A549 treated with AZD9567 at 1 μM for 4 hours (cell line): ENCODE results near the gene BLNK. TPM values are rescaled to one million over a fixed set of nuclear protein-coding genes. Genes with fewer than 3 reads are reported as not detected.

ENCODE experiments used
- total RNA-seq: library from RNA; stranded (reverse); fragments of 200-300 nt; extraction: Qiagen RNA extraction; gene quantifications from 5 replicates; pipeline ENCODE4 v1.2.3, GENCODE V29; 2022; ENCODE audit not compliant: insufficient read depth

Gene BLNK
- total RNA-seq, result not detected in 5 replicates

DNA sequence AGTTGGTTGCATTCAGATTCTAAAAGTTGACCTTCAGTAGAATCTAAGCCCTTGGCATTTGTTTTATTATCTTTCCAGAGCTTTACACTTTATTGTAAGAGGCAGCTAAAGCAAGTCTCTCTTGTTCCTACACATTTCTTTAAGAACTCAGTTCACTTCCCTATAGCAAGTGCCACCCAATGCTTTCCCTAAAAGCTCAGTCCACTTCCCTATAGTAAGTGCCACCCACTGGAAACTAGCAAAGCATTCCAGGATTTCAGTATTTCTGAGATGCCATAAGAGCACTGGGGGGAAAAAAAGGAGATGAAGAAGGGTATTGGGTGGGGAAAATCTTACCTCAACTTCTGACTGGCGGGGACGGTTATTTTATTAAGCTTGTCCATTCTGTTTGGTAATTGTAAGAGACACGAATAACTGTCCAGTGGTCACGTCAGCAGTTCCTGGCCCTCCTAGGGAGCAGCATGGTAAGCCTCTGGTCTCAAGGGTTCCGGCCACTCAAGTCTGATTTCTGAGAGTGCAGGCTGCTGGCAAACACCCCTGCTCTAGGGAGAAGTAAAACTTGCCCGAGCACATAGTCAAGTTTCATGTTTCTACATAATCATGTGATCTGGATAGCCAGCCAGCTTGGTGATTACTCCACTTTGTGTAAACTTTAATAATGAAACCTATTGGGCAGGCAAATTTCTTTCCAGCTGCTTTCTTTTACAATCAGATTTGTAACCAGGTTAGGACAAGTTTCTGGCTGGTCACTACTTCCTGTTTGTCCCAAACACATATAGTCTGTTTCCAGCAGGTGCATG lies at the start of gene BLNK:
TSS of gene BLNK (minus strand) at position 554 of the 800 bp plus-strand sequence. CDS start at position 383, 171 bp downstream.

GRCh38 chr10:96304230-96304629 lies 32.9 kb upstream of the BLNK start, which contains the start of gene DNTT:
TSS of gene DNTT (plus strand) at chr10:96304434. CDS start at chr10:96304498, 64 bp downstream.

Other genes starting within 250 kb of the BLNK start
- 6.4 to 7.4 TPM (median 6.7 TPM) in 5 replicates for gene CCNJ, start 228.0 kb downstream of the BLNK start, total RNA-seq
- gene ZNF518A, start 141.3 kb downstream of the BLNK start, total RNA-seq, result 6.6 to 9.4 TPM (median 7.6 TPM) in 5 replicates
- not detected in 5 replicates for gene DNTT, start 32.9 kb upstream of the BLNK start, total RNA-seq
- gene OPALIN, start 87.4 kb upstream of the BLNK start, total RNA-seq, result not detected in 5 replicates
- 0.04 to 0.16 TPM (median 0.13 TPM) in 4 of 5 replicates, not detected in the other for gene TLL2, start 242.4 kb upstream of the BLNK start, total RNA-seq